OCI-LY1 (cell line): ENCODE data around the gene SLC9A2.

Source experiments
- CTCF ChIP-seq: fragments of 200-600 bp; sonication (generic), shearing (Covaris generic); IDR thresholded peaks from 2 replicates; pipeline ENCODE4 v1.5.1; 2017; ENCODE audit warnings: mild to moderate bottlenecking, antibody characterized with exemption, low read length, moderate library complexity, mixed read lengths
- EZH2 ChIP-seq: fragments of 200-600 bp; sonication (generic), shearing (Covaris generic); IDR thresholded peaks from 2 replicates; pipeline ENCODE4 v1.8.0; 2017; ENCODE audit warnings: borderline replicate concordance, mixed run types, mild to moderate bottlenecking, antibody characterized with exemption, low read length, moderate library complexity, mixed read lengths

- TF ChIP-seq CTCF, result no peak
- no peak for TF ChIP-seq EZH2
Measured at GRCh38 chr2:102737431-102737830, 118.1 kb downstream of the SLC9A2 start.
